Peyer's patch (tissue), 4 donors: ENCODE results near the gene CYP27A1.

ENCODE experiments used
- POLR2A ChIP-seq, 2 donors: fragments of 450-650 bp; IDR thresholded peaks; one replicate each; pipeline ENCODE4 v1.5.1; 2017; ENCODE audit warnings: antibody characterized with exemption in 2 of 2, mild to moderate bottlenecking in 2 of 2, moderate library complexity in 2 of 2
- TF ChIP-seq, protein P1 (sequence below), 6 experiments: fragments of 450-650 bp in 4 of 6; fragments of 200-600 bp in 2 of 6; sonication (generic) in 1 of 6; IDR thresholded peaks; one replicate each; pipeline ENCODE4 v1.5.1; 2017 to 2019; ENCODE audit warnings: antibody characterized with exemption in 6 of 6, mild to moderate bottlenecking in 3 of 6, moderate library complexity in 1 of 6

DNA sequence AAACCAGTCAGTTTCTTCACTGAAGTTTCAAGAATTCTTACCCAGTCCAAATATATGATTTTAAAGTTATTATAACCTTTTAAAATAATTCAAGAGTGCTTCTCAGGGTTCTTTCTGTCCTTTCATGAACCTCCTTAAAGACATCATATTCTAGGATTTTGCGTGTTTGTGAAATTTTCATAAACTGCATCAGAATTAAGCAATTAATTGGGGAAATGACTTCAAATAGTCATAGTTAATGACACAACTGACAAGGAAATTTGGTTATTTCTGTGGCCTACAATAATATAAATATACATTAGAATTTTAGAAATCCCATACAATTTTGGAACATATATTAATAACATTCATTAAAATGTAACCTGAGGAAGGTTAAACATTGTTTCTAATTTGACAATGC is 10.5 kb downstream of the CYP27A1 start:
- TF ChIP-seq, protein P1, sequence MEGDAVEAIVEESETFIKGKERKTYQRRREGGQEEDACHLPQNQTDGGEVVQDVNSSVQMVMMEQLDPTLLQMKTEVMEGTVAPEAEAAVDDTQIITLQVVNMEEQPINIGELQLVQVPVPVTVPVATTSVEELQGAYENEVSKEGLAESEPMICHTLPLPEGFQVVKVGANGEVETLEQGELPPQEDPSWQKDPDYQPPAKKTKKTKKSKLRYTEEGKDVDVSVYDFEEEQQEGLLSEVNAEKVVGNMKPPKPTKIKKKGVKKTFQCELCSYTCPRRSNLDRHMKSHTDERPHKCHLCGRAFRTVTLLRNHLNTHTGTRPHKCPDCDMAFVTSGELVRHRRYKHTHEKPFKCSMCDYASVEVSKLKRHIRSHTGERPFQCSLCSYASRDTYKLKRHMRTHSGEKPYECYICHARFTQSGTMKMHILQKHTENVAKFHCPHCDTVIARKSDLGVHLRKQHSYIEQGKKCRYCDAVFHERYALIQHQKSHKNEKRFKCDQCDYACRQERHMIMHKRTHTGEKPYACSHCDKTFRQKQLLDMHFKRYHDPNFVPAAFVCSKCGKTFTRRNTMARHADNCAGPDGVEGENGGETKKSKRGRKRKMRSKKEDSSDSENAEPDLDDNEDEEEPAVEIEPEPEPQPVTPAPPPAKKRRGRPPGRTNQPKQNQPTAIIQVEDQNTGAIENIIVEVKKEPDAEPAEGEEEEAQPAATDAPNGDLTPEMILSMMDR (IDR thresholded peaks at IDR 0.05), result no peak
- no peak for TF ChIP-seq POLR2A (IDR thresholded peaks at IDR 0.05)
